GM19324 (cell line): ENCODE results near the gene SRPK3.

ENCODE experiments used
- ATAC-seq: cut with Tn5 transposase; IDR thresholded peaks from one replicate; pipeline ENCODE4 v1.9.1; 2021; ENCODE audit warnings: mild to moderate bottlenecking, moderate library complexity; ENCODE audit not compliant: unreplicated experiment, low FRiP score

Gene SRPK3

GRCh38 chrX:153769865-153770600 lies 10.8 kb upstream of the SRPK3 start:
- ATAC-seq, result no peak

GRCh38 chrX:153770601-153771414 lies 10.0 kb upstream of the SRPK3 start:
- no peak for ATAC-seq

- no peak for ATAC-seq
These were observed 9.2 kb upstream of the SRPK3 start for GRCh38 chrX:153771415-153772315.

GRCh38 chrX:153772316-153773217 lies 8.3 kb upstream of the SRPK3 start:
- no peak for ATAC-seq

GRCh38 chrX:153773218-153773611 lies 7.6 kb upstream of the SRPK3 start:
- ATAC-seq, result no peak

- no peak for ATAC-seq
These were observed 6.9 kb upstream of the SRPK3 start for GRCh38 chrX:153773741-153774575.

- no peak for ATAC-seq
These were observed 6.1 kb upstream of the SRPK3 start for GRCh38 chrX:153774576-153775292.

- ATAC-seq, result no peak
These were observed 5.3 kb upstream of the SRPK3 start for GRCh38 chrX:153775293-153776119.

GRCh38 chrX:153776120-153776599 lies 4.7 kb upstream of the SRPK3 start:
- no peak for ATAC-seq

GRCh38 chrX:153776611-153777045 lies 4.2 kb upstream of the SRPK3 start:
- no peak for ATAC-seq

- no peak for ATAC-seq
These were observed 3.4 kb upstream of the SRPK3 start for GRCh38 chrX:153777261-153778090.

GRCh38 chrX:153778181-153778580 lies 2.7 kb upstream of the SRPK3 start:
- no peak for ATAC-seq

- no peak for ATAC-seq
These were observed 2.1 kb upstream of the SRPK3 start for GRCh38 chrX:153778684-153779101.

GRCh38 chrX:153779891-153780677 lies 757 bp upstream of the SRPK3 start:
- no peak for ATAC-seq

GRCh38 chrX:153781428-153782047 lies 697 bp downstream of the SRPK3 start:
- no peak for ATAC-seq
